Liver (tissue), 9 donors: ENCODE measurements around the gene PDE3A. TPM values are rescaled to one million over a fixed set of nuclear protein-coding genes. Genes with fewer than 3 reads are reported as not detected.

ENCODE experiments used
- DNase-seq: peaks from one replicate; pipeline ENCODE4 v3.0.0-alpha.2; 2017; ENCODE audit warnings: low spot score
- H3K27ac ChIP-seq, 2 donors: one replicate each; pipeline ENCODE4 v1.7.0; 2013; ENCODE audit warnings: inconsistent platforms in 2 of 2, low read length in 2 of 2, control low read depth in 1 of 2, low read depth in 1 of 2, mild to moderate bottlenecking in 1 of 2
- H3K27me3 ChIP-seq, 4 donors: one replicate each; pipeline versions ENCODE4 v1.6.1 to v1.7.0; 2013; ENCODE audit warnings: low read length in 3 of 4, inconsistent platforms in 1 of 4, mild to moderate bottlenecking in 1 of 4, moderate library complexity in 1 of 4; ENCODE audit not compliant: control insufficient read depth in 4 of 4, insufficient read depth in 4 of 4
- H3K36me3 ChIP-seq, 4 donors: one replicate each; pipeline versions ENCODE4 v1.6.1 to v1.7.0; 2013; ENCODE audit warnings: low read length in 3 of 4, mild to moderate bottlenecking in 3 of 4, low read depth in 1 of 4, moderate library complexity in 1 of 4; ENCODE audit not compliant: control insufficient read depth in 4 of 4, insufficient read depth in 3 of 4
- H3K4me1 ChIP-seq, 4 donors: one replicate each; pipeline versions ENCODE4 v1.6.1 to v1.7.0; 2013; ENCODE audit warnings: low read length in 3 of 4, mild to moderate bottlenecking in 3 of 4, moderate library complexity in 1 of 4; ENCODE audit not compliant: control insufficient read depth in 4 of 4, insufficient read depth in 4 of 4
- H3K4me3 ChIP-seq, 3 donors: one replicate each; pipeline versions ENCODE4 v1.6.1 to v1.7.0; 2013; ENCODE audit warnings: low read length in 3 of 3, control low read depth in 1 of 3, low read depth in 1 of 3, mild to moderate bottlenecking in 1 of 3
- H3K9ac ChIP-seq, 2 donors: one replicate each; pipeline ENCODE4 v1.7.0; 2013; ENCODE audit warnings: low read length in 2 of 2, mild to moderate bottlenecking in 2 of 2, moderate library complexity in 2 of 2, control low read depth in 1 of 2, low read depth in 1 of 2
- H3K9me3 ChIP-seq, 4 donors: one replicate each; pipeline versions ENCODE4 v1.6.1 to v1.7.0; 2013; ENCODE audit warnings: low read length in 3 of 4; ENCODE audit not compliant: control insufficient read depth in 4 of 4
- EGR1 ChIP-seq, 2 donors: IDR thresholded peaks; 2 replicates each; pipeline ENCODE4 v1.6.1; 2016 to 2018; ENCODE audit warnings: antibody characterized with exemption in 2 of 2, low read depth in 2 of 2
- FOXA1 ChIP-seq: IDR thresholded peaks from 2 replicates; pipeline ENCODE4 v1.6.1; 2016; ENCODE audit warnings: antibody characterized with exemption
- FOXA2 ChIP-seq: IDR thresholded peaks from 2 replicates; pipeline ENCODE4 v1.6.1; 2016; ENCODE audit warnings: antibody characterized with exemption
- GABPA ChIP-seq, 2 donors: IDR thresholded peaks in 1 of 2; conservative IDR thresholded peaks in 1 of 2; 2 replicates each; pipeline ENCODE4 v1.6.1; 2016; ENCODE audit warnings: antibody characterized with exemption in 2 of 2, mild to moderate bottlenecking in 1 of 2, moderate library complexity in 1 of 2
- HNF4A ChIP-seq, 2 donors: conservative IDR thresholded peaks; 2 replicates each; pipeline ENCODE4 v1.6.1; 2016; ENCODE audit warnings: antibody characterized with exemption in 2 of 2, mild to moderate bottlenecking in 2 of 2
- HNF4G ChIP-seq: IDR thresholded peaks from 2 replicates; pipeline ENCODE4 v1.6.1; 2016; ENCODE audit warnings: antibody characterized with exemption
- JUND ChIP-seq, 2 donors: IDR thresholded peaks; 2 replicates each; pipeline ENCODE4 v1.6.1; 2016; ENCODE audit warnings: antibody characterized with exemption in 2 of 2
- NR2F2 ChIP-seq: IDR thresholded peaks from 2 replicates; pipeline ENCODE4 v1.6.1; 2016; ENCODE audit warnings: antibody characterized with exemption
- RAD21 ChIP-seq, 2 donors: IDR thresholded peaks; 2 replicates each; pipeline ENCODE4 v1.6.1; 2016; ENCODE audit warnings: antibody characterized with exemption in 2 of 2, mild to moderate bottlenecking in 2 of 2
- RXRA ChIP-seq, 2 donors: IDR thresholded peaks; 2 replicates each; pipeline ENCODE4 v1.6.1; 2017 to 2018; ENCODE audit warnings: antibody characterized with exemption in 2 of 2, mild to moderate bottlenecking in 1 of 2
- SP1 ChIP-seq: IDR thresholded peaks from 2 replicates; pipeline ENCODE4 v1.6.1; 2018; ENCODE audit warnings: antibody characterized with exemption, mild to moderate bottlenecking
- TAF1 ChIP-seq: conservative IDR thresholded peaks from 2 replicates; pipeline ENCODE4 v1.6.1; 2016; ENCODE audit warnings: antibody characterized with exemption, mild to moderate bottlenecking
- YY1 ChIP-seq: IDR thresholded peaks from 2 replicates; pipeline ENCODE4 v1.6.1; 2016; ENCODE audit warnings: antibody characterized with exemption, mild to moderate bottlenecking
- WGBS: extraction: QIAGEN DNeasy Blood & Tissue Kit; methylation state at CpG from one replicate; pipeline ENCODE4 v1.1.7; 2013; 5-methylcytosine and 5-hydroxymethylcytosine counted together
- polyA plus RNA-seq, 2 donors: library from polyadenylated mRNA; stranded (reverse) in 1 of 2; unstranded in 1 of 2; fragments of 200-250 nt in 1 of 2; fragments of >200 nt in 1 of 2; fragmentation: Nextera tagmentation in 1 of 2; extraction: Ambion mirVana in 1 of 2; gene quantifications; one replicate each; pipeline versions ENCODE4 v1.2.1 to v1.2.3, GENCODE V29; 2013 to 2015
- total RNA-seq, 2 donors: library from RNA; depleted of rRNA; stranded (reverse); fragments of >200 nt; gene quantifications; one replicate each; pipeline ENCODE4 v1.2.3, GENCODE V29; 2014
- TF ChIP-seq, protein P1 (sequence below): IDR thresholded peaks from 2 replicates; pipeline ENCODE4 v1.6.1; 2016; ENCODE audit warnings: antibody characterized with exemption
- TF ChIP-seq, protein P2 (sequence below): IDR thresholded peaks from 2 replicates; pipeline ENCODE4 v1.6.1; 2016; ENCODE audit warnings: antibody characterized with exemption
- TF ChIP-seq, protein P3 (sequence below): IDR thresholded peaks from 2 replicates; pipeline ENCODE4 v1.6.1; 2016; ENCODE audit warnings: antibody characterized with exemption
- TF ChIP-seq, protein P4 (sequence below): fragments of 150-350 bp; IDR thresholded peaks from 2 replicates; pipeline ENCODE4 v1.5.1; 2017; ENCODE audit warnings: improper control_type of control experiment, low read depth, low read length; ENCODE audit not compliant: missing input control
- TF ChIP-seq, protein P5 (sequence below): IDR thresholded peaks from 2 replicates; pipeline ENCODE4 v1.6.1; 2016; ENCODE audit warnings: antibody characterized with exemption, mild to moderate bottlenecking
- donor health status: healthy.
- donor health status: healthy.
- donor health status: healthy.
- donor health status: healthy.
- donor health status: healthy.

Gene PDE3A
- total and polyA plus RNA-seq, 4 donors, result 0.50 to 3.8 (median 2.2) TPM

DNA sequence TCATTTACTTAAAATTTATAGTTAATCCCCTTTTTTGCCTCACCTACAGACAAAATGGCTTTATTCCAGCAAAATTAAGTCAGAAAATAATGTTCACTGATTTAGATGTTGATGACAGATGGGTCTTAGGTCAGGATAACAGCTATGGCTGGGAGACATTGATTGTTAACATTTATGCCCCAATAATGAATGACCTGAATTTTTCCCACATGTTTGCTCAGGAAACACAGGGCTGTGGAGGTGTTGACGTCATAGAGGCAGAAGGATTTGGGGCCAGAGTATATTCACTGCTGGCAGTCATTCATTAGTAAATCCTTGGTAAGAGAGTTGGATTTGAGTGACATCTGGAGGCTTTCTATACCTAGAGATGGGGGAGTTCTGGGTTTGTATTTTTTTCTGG, 121.3 kb downstream of the PDE3A start:
- no peak overlapping the region for H3K27ac ChIP-seq
- WGBS, result 33% methylated on average over 1 of the region's 1 CpG
- no peaks in the 10 kb centered on the region for H3K36me3 ChIP-seq
- H3K27me3 ChIP-seq, result no peaks in the 10 kb centered on the region
- no peak for DNase-seq
- no peak overlapping the region for H3K4me3 ChIP-seq
- no peaks in the 10 kb centered on the region for H3K9me3 ChIP-seq
- H3K4me1 ChIP-seq, result no peaks in the 10 kb centered on the region
- TF ChIP-seq EGR1 (IDR thresholded peaks at IDR 0.05; ENCODE audit: low read depth in 2 of 2) (no peak), GABPA (IDR thresholded peaks at IDR 0.05 in 1 of 2, conservative IDR thresholded peaks at IDR 0.05 in 1 of 2) (no peak), HNF4G (no peak), NR2F2 (no peak), HNF4A (conservative IDR thresholded peaks at IDR 0.05) (no peak), FOXA1 (no peak), RAD21 (IDR thresholded peaks at IDR 0.05) (no peak), SP1 (no peak), YY1 (no peak), TAF1 (no peak), RXRA (IDR thresholded peaks at IDR 0.05) (no peak), JUND (IDR thresholded peaks at IDR 0.05) (no peak), FOXA2 (no peak)
- TF ChIP-seq, protein P1, sequence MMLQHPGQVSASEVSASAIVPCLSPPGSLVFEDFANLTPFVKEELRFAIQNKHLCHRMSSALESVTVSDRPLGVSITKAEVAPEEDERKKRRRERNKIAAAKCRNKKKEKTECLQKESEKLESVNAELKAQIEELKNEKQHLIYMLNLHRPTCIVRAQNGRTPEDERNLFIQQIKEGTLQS, result no peak
- TF ChIP-seq, protein P2, sequence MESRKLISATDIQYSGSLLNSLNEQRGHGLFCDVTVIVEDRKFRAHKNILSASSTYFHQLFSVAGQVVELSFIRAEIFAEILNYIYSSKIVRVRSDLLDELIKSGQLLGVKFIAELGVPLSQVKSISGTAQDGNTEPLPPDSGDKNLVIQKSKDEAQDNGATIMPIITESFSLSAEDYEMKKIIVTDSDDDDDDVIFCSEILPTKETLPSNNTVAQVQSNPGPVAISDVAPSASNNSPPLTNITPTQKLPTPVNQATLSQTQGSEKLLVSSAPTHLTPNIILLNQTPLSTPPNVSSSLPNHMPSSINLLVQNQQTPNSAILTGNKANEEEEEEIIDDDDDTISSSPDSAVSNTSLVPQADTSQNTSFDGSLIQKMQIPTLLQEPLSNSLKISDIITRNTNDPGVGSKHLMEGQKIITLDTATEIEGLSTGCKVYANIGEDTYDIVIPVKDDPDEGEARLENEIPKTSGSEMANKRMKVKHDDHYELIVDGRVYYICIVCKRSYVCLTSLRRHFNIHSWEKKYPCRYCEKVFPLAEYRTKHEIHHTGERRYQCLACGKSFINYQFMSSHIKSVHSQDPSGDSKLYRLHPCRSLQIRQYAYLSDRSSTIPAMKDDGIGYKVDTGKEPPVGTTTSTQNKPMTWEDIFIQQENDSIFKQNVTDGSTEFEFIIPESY, result no peak
- TF ChIP-seq, protein P3, sequence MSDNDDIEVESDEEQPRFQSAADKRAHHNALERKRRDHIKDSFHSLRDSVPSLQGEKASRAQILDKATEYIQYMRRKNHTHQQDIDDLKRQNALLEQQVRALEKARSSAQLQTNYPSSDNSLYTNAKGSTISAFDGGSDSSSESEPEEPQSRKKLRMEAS, result no peak
- TF ChIP-seq, protein P4, sequence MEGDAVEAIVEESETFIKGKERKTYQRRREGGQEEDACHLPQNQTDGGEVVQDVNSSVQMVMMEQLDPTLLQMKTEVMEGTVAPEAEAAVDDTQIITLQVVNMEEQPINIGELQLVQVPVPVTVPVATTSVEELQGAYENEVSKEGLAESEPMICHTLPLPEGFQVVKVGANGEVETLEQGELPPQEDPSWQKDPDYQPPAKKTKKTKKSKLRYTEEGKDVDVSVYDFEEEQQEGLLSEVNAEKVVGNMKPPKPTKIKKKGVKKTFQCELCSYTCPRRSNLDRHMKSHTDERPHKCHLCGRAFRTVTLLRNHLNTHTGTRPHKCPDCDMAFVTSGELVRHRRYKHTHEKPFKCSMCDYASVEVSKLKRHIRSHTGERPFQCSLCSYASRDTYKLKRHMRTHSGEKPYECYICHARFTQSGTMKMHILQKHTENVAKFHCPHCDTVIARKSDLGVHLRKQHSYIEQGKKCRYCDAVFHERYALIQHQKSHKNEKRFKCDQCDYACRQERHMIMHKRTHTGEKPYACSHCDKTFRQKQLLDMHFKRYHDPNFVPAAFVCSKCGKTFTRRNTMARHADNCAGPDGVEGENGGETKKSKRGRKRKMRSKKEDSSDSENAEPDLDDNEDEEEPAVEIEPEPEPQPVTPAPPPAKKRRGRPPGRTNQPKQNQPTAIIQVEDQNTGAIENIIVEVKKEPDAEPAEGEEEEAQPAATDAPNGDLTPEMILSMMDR, result no peak
- TF ChIP-seq, protein P5, sequence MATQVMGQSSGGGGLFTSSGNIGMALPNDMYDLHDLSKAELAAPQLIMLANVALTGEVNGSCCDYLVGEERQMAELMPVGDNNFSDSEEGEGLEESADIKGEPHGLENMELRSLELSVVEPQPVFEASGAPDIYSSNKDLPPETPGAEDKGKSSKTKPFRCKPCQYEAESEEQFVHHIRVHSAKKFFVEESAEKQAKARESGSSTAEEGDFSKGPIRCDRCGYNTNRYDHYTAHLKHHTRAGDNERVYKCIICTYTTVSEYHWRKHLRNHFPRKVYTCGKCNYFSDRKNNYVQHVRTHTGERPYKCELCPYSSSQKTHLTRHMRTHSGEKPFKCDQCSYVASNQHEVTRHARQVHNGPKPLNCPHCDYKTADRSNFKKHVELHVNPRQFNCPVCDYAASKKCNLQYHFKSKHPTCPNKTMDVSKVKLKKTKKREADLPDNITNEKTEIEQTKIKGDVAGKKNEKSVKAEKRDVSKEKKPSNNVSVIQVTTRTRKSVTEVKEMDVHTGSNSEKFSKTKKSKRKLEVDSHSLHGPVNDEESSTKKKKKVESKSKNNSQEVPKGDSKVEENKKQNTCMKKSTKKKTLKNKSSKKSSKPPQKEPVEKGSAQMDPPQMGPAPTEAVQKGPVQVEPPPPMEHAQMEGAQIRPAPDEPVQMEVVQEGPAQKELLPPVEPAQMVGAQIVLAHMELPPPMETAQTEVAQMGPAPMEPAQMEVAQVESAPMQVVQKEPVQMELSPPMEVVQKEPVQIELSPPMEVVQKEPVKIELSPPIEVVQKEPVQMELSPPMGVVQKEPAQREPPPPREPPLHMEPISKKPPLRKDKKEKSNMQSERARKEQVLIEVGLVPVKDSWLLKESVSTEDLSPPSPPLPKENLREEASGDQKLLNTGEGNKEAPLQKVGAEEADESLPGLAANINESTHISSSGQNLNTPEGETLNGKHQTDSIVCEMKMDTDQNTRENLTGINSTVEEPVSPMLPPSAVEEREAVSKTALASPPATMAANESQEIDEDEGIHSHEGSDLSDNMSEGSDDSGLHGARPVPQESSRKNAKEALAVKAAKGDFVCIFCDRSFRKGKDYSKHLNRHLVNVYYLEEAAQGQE, result no peak
- H3K9ac ChIP-seq, result no peak overlapping the region

DNA sequence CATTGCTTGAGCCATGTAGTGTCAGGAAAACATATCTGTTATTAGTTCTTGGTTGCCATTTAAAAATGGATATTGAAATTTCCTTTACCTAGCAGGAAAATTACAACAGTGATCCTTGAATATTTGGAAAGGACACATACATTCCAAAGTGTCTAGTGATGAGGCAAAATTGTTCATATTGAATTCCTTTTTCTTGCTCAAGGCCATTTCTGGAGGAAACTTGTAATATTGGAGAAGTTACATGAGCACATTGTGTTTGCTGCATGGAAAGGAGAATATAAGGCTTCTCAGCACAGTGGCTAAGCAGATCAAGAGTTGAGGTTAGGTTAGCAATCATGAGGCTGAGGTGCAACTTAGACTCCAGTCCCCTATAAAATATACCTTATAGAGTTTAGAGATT, 121.9 kb downstream of the PDE3A start:
- Histone ChIP-seq H3K4me1 (no peaks in the 10 kb centered on the region), H3K4me3 (no peak overlapping the region), H3K36me3 (no peaks in the 10 kb centered on the region), H3K9ac (no peak overlapping the region), H3K9me3 (no peaks in the 10 kb centered on the region), H3K27me3 (no peaks in the 10 kb centered on the region), H3K27ac (no peak overlapping the region)
- TF ChIP-seq FOXA1, result no peak
- TF ChIP-seq, protein P2, result no peak
- no peak for TF ChIP-seq NR2F2
- no peak for TF ChIP-seq SP1
- TF ChIP-seq, protein P1, result no peak
- no peak for TF ChIP-seq EGR1 (IDR thresholded peaks at IDR 0.05; ENCODE audit: low read depth in 2 of 2)
- no peak for TF ChIP-seq JUND (IDR thresholded peaks at IDR 0.05)
- no peak for TF ChIP-seq FOXA2
- no peak for TF ChIP-seq YY1
- TF ChIP-seq, protein P5, result no peak
- TF ChIP-seq GABPA (IDR thresholded peaks at IDR 0.05 in 1 of 2, conservative IDR thresholded peaks at IDR 0.05 in 1 of 2), result no peak
- TF ChIP-seq, protein P3, result no peak
- DNase-seq, result no peak
